Measurements from ENCODE around the gene CRTAC1. TPM values are rescaled to one million over a fixed set of nuclear protein-coding genes. Genes with fewer than 3 reads are reported as not detected.

CRTAC1 gene
- polyA plus RNA-seq, 1 of the 3 experiments (the other 2 are of a cell fraction), result 0.05 TPM

DNA sequence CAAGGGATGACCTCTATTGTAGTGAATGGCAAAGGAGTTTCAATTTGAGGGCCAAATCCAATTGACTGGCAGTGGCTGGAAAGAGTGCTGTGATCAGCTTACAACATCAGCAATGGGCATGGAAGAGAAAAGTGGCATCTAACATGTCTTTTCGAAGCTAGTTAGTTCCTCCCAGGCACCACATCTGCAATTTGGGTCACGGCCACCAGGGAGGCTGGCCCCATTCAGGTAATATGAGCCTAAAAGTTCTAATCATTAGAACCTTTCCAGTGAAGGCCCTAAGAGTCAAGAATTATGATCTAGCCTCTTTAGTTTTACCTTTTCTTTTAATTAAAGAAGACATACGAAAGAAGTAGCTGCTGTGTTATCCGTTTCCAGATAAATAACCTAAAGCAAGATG lies 17.3 kb downstream of the CRTAC1 start:
- ChIA-PET POLR2A (interaction anchor here (1.3 kb wide), 1 partner anchor 18 kb away, joined by 3 read pairs; no protein-coding TSS in a partner anchor), CTCF (interaction anchor here (1.0 to 7.9 kb wide), 8 partner anchors 9 to 221 kb away, joined by 3 to 69 read pairs (median 5); partner anchors contain the start of gene CRTAC1)
- no peaks in the 10 kb centered on the region for H3K9me3 ChIP-seq
- H3K36me3 ChIP-seq (replicated peaks in 1 of 2; ENCODE audit: control insufficient read depth in 1 of 2, insufficient read depth in 2 of 2, low read length in 1 of 2), result no peaks in the 10 kb centered on the region
- WGBS (ENCODE audit: low lambda C conversion rate), result 36% methylated on average over 4 of the region's 4 CpGs
- no peak for DNase-seq
- H3K4me1 ChIP-seq (ENCODE audit: control insufficient read depth in 1 of 2, insufficient read depth in 2 of 2, low read depth in 1 of 2, low read length in 1 of 2), result no peaks in the 10 kb centered on the region; a peak in 1 of 4 replicates
- no peak overlapping the region for H3K27ac ChIP-seq (ENCODE audit: low read depth in 2 of 2, low read length in 1 of 2)
- no peak overlapping the region for H3K4me2 ChIP-seq
- TF ChIP-seq TEAD4 (IDR thresholded peaks at IDR 0.05; ENCODE audit: borderline replicate concordance, insufficient read depth) (no peak), RXRA (IDR thresholded peaks at IDR 0.05; ENCODE audit: borderline replicate concordance, low read depth) (no peak), SMC3 (IDR thresholded peaks at IDR 0.05; ENCODE audit: low read depth, low read length) (no peak), RAD21 (IDR thresholded peaks at IDR 0.05; ENCODE audit: low read length) (no peak), FOSL2 (IDR thresholded peaks at IDR 0.05; ENCODE audit: borderline replicate concordance, low read depth) (no peak)
- no peak overlapping the region for H2AFZ ChIP-seq (ENCODE audit: low read depth)
- no peak overlapping the region for H3K9ac ChIP-seq
- H3K9me2 ChIP-seq, result no peaks in the 10 kb centered on the region
- no peaks in the 10 kb centered on the region for H3K79me2 ChIP-seq (ENCODE audit: insufficient read depth)
- no peaks in the 10 kb centered on the region for H4K20me1 ChIP-seq (ENCODE audit: insufficient read depth)
- H3K4me3 ChIP-seq (ENCODE audit: low read depth in 2 of 2, low read length in 1 of 2), result no peak overlapping the region
- H3K27me3 ChIP-seq (ENCODE audit: insufficient read depth), result no peaks in the 10 kb centered on the region
- no peaks in the 10 kb centered on the region for H3F3A ChIP-seq (replicated peaks; ENCODE audit: insufficient read depth)

DNA sequence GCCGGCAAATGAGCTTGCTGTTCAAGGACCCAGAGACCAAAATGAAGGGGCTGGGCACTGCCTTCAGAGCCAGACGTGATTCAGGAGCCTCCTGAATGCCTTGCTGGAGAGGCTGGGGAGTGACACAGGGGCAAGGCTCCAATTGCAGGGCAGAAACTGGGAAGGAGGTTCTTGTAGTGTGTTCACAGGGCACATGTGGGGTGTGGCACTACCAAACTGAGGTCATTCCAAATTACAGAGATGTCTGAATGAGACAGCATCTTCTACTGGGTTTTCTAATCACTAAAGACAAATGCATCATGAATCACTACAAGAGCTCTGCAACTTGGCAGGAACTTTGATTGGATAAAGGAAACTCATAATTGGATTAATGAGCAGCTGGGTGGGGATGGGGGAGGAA lies 17.8 kb downstream of the CRTAC1 start:
- Histone ChIP-seq H3K9me3 (no peaks in the 10 kb centered on the region), H3K4me2 (no peak overlapping the region), H3K4me1 (ENCODE audit: control insufficient read depth in 1 of 2, insufficient read depth in 2 of 2, low read depth in 1 of 2, low read length in 1 of 2) (no peaks in the 10 kb centered on the region; a peak in 1 of 4 replicates), H2AFZ (ENCODE audit: low read depth) (no peak overlapping the region), H3K4me3 (ENCODE audit: low read depth in 2 of 2, low read length in 1 of 2) (no peak overlapping the region), H3F3A (replicated peaks; ENCODE audit: insufficient read depth) (no peaks in the 10 kb centered on the region), H3K36me3 (replicated peaks in 1 of 2; ENCODE audit: control insufficient read depth in 1 of 2, insufficient read depth in 2 of 2, low read length in 1 of 2) (no peaks in the 10 kb centered on the region), H3K9me2 (no peaks in the 10 kb centered on the region), H4K20me1 (ENCODE audit: insufficient read depth) (no peaks in the 10 kb centered on the region), H3K79me2 (ENCODE audit: insufficient read depth) (no peaks in the 10 kb centered on the region), H3K27me3 (ENCODE audit: insufficient read depth) (no peaks in the 10 kb centered on the region), H3K9ac (no peak overlapping the region), H3K27ac (ENCODE audit: low read depth in 2 of 2, low read length in 1 of 2) (no peak overlapping the region)
- 13% methylated on average over 2 of the region's 2 CpGs for WGBS (ENCODE audit: low lambda C conversion rate)
- DNase-seq, result no peak
- ChIA-PET CTCF (interaction anchor here (1.0 to 7.9 kb wide), 5 partner anchors 9 to 98 kb away, joined by 3 to 69 read pairs (median 7); partner anchors contain the start of gene CRTAC1), POLR2A (interaction anchor here (1.3 kb wide), 1 partner anchor 18 kb away, joined by 3 read pairs; no protein-coding TSS in a partner anchor)
- TF ChIP-seq, protein P1, sequence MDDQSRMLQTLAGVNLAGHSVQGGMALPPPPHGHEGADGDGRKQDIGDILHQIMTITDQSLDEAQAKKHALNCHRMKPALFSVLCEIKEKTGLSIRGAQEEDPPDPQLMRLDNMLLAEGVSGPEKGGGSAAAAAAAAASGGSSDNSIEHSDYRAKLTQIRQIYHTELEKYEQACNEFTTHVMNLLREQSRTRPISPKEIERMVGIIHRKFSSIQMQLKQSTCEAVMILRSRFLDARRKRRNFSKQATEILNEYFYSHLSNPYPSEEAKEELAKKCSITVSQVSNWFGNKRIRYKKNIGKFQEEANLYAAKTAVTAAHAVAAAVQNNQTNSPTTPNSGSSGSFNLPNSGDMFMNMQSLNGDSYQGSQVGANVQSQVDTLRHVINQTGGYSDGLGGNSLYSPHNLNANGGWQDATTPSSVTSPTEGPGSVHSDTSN (IDR thresholded peaks at IDR 0.05), result no peak
- no peak for TF ChIP-seq POLR2AphosphoS5 (IDR thresholded peaks at IDR 0.05; ENCODE audit: low read depth, low read length)
- TF ChIP-seq SIN3A (IDR thresholded peaks at IDR 0.05; ENCODE audit: borderline replicate concordance, low read depth, low read length), result no peak
- TF ChIP-seq EP300 (IDR thresholded peaks at IDR 0.05; ENCODE audit: borderline replicate concordance in 1 of 2, low read depth in 1 of 2, low read length in 1 of 2), result no peak
- TF ChIP-seq RCOR1 (IDR thresholded peaks at IDR 0.05; ENCODE audit: low read length), result no peak
